ENCODE results near the gene NDUFA13.

The NDUFA13 gene

GRCh38 chr19:19563348-19563848 is 47.4 kb downstream of the NDUFA13 start:
- no peak overlapping the region for H3K4me3 ChIP-seq (replicated peaks; ENCODE audit: low read depth, low read length)
- TF ChIP-seq CTCF (IDR thresholded peaks at IDR 0.05; ENCODE audit: low read depth, low read length, missing control alignments): no peak
- DNase-seq (ENCODE audit: extremely low read depth, low read depth): no peak

- H3K4me3 ChIP-seq (replicated peaks; ENCODE audit: low read depth, low read length): no peak overlapping the region
- TF ChIP-seq CTCF (IDR thresholded peaks at IDR 0.05; ENCODE audit: low read depth, low read length, missing control alignments): no peak
- no peak for DNase-seq (ENCODE audit: extremely low read depth, low read depth)
These were observed 50.3 kb downstream of the NDUFA13 start for GRCh38 chr19:19566306-19566705.

- H3K4me3 ChIP-seq (replicated peaks; ENCODE audit: low read depth, low read length): no peak overlapping the region
- no peak for DNase-seq (ENCODE audit: extremely low read depth, low read depth)
- TF ChIP-seq CTCF (IDR thresholded peaks at IDR 0.05; ENCODE audit: low read depth, low read length, missing control alignments): no peak
These were observed 51.4 kb downstream of the NDUFA13 start for GRCh38 chr19:19567391-19567790.

GRCh38 chr19:19568802-19569756 is 53.1 kb downstream of the NDUFA13 start:
- no peak overlapping the region for H3K4me3 ChIP-seq (replicated peaks; ENCODE audit: low read depth, low read length)
- DNase-seq (ENCODE audit: extremely low read depth, low read depth): no peak
- no peak for TF ChIP-seq CTCF (IDR thresholded peaks at IDR 0.05; ENCODE audit: low read depth, low read length, missing control alignments)

GRCh38 chr19:19570571-19570970 is 54.5 kb downstream of the NDUFA13 start:
- DNase-seq (ENCODE audit: extremely low read depth, low read depth): no peak

GRCh38 chr19:19571071-19571786 is 55.2 kb downstream of the NDUFA13 start:
- H3K4me3 ChIP-seq (replicated peaks; ENCODE audit: low read depth, low read length): no peak overlapping the region
- TF ChIP-seq CTCF (IDR thresholded peaks at IDR 0.05; ENCODE audit: low read depth, low read length, missing control alignments): no peak
- no peak for DNase-seq (ENCODE audit: extremely low read depth, low read depth)

More at GRCh38 chr19:19570571-19570970, 54.5 kb downstream of the NDUFA13 start:
- H3K4me3 ChIP-seq (replicated peaks; ENCODE audit: low read depth, low read length): no peak overlapping the region
- no peak for TF ChIP-seq CTCF (IDR thresholded peaks at IDR 0.05; ENCODE audit: low read depth, low read length, missing control alignments)
